ENCODE measurements around the gene GPANK1.

The GPANK1 gene

DNA sequence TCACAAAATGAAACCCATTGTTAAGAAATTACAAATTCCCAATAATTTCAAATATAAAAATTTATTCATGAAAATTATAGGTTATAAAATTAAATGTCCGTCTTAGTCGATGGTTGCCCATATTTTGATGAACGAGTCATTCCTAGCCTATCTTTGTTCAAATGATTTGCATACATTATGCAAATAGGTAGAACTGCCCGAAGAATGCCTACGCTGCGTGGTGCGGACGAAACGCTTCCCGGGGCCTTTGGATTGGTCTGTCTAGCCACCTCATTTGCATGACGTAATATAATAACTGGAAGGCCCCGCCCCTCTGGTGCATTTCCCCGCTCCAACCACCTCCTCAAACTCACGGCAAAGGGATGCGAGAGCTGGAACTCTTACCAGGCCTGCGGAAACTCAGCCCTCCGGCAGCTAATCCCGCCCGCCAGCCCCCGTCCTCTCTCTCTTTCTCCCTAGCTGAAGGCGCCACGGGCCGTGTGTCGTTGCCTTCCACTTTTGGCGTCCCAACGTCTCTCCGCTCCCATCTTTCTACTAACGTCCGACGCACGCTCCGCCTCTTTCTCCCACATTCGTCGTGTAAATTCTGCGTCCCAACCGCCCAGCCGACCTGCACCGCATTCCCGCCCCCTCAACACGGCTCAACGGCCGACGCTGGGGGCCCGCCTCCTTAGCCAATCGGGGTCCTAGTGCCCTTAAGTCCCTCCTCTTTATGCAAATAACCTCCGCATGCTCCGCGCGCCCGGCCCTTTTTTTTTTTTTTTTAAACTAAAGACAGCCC lies 44.8 kb downstream of the GPANK1 start (continued):
- TF ChIP-seq, protein P1, sequence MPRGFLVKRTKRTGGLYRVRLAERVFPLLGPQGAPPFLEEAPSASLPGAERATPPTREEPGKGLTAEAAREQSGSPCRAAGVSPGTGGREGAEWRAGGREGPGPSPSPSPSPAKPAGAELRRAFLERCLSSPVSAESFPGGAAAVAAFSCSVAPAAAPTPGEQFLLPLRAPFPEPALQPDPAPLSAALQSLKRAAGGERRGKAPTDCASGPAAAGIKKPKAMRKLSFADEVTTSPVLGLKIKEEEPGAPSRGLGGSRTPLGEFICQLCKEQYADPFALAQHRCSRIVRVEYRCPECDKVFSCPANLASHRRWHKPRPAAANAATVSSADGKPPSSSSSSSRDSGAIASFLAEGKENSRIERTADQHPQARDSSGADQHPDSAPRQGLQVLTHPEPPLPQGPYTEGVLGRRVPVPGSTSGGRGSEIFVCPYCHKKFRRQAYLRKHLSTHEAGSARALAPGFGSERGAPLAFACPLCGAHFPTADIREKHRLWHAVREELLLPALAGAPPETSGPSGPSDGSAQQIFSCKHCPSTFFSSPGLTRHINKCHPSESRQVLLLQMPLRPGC (tag by site-specific recombination; IDR thresholded peaks at IDR 0.05): peak; percentile 84
- TF ChIP-seq ZNF843 (tag by site-specific recombination; IDR thresholded peaks at IDR 0.05) (peak; percentile 60), KLF1 (tag by site-specific recombination; IDR thresholded peaks at IDR 0.05) (peak; percentile 59), ZNF10 (tag by site-specific recombination; IDR thresholded peaks at IDR 0.05) (peak; percentile 47; the same call in 1 of the 2 replicates), ZSCAN16 (tag by site-specific recombination; IDR thresholded peaks at IDR 0.05) (no peak), ZNF394 (tag by site-specific recombination; IDR thresholded peaks at IDR 0.05; ENCODE audit: borderline replicate concordance) (peak; percentile 78; the same call in 1 of the 2 replicates), KLF8 (tag by site-specific recombination; IDR thresholded peaks at IDR 0.05) (peak; percentile 59), ZNF785 (tag by site-specific recombination; IDR thresholded peaks at IDR 0.05) (0 out of 2 replicates have a peak, but pooled peaks have one; percentile 39), ZNF747 (tag by site-specific recombination; IDR thresholded peaks at IDR 0.05) (no peak), ZNF701 (tag by site-specific recombination; IDR thresholded peaks at IDR 0.05) (no peak), ZNF768 (tag by site-specific recombination; IDR thresholded peaks at IDR 0.05) (no peak), ZNF514 (tag by site-specific recombination; IDR thresholded peaks at IDR 0.05) (no peak), ZNF335 (tag by site-specific recombination; conservative IDR thresholded peaks at IDR 0.05) (peak; percentile 84), GLIS1 (tag by site-specific recombination; IDR thresholded peaks at IDR 0.05) (peak; percentile 75), ZNF610 (tag by site-specific recombination; IDR thresholded peaks at IDR 0.05; ENCODE audit: borderline replicate concordance) (peak; percentile 83; the same call in 1 of the 2 replicates), ZNF600 (tag by site-specific recombination; IDR thresholded peaks at IDR 0.05) (peak; percentile 91), OVOL3 (tag by site-specific recombination; IDR thresholded peaks at IDR 0.05) (0 out of 2 replicates have a peak, but pooled peaks have one; percentile 76), ZNF239 (tag by site-specific recombination; IDR thresholded peaks at IDR 0.05) (peak; percentile 18; the same call in 1 of the 2 replicates), ZNF311 (tag by site-specific recombination; IDR thresholded peaks at IDR 0.05; ENCODE audit: borderline replicate concordance) (no peak), SP3 (tag by site-specific recombination; IDR thresholded peaks at IDR 0.05) (peak; percentile 93), ZNF426 (tag by site-specific recombination; IDR thresholded peaks at IDR 0.05) (no peak), ZNF169 (tag by site-specific recombination; IDR thresholded peaks at IDR 0.05) (no peak), WT1 (tag by site-specific recombination; IDR thresholded peaks at IDR 0.05) (peak; percentile 75), ZNF391 (tag by site-specific recombination; IDR thresholded peaks at IDR 0.05; ENCODE audit: borderline replicate concordance, low read depth) (peak; percentile 83; the same call in 1 of the 2 replicates), ZNF76 (tag by site-specific recombination; IDR thresholded peaks at IDR 0.05; ENCODE audit: borderline replicate concordance, low read depth) (peak; percentile 65)
- TF ChIP-seq, protein P2, sequence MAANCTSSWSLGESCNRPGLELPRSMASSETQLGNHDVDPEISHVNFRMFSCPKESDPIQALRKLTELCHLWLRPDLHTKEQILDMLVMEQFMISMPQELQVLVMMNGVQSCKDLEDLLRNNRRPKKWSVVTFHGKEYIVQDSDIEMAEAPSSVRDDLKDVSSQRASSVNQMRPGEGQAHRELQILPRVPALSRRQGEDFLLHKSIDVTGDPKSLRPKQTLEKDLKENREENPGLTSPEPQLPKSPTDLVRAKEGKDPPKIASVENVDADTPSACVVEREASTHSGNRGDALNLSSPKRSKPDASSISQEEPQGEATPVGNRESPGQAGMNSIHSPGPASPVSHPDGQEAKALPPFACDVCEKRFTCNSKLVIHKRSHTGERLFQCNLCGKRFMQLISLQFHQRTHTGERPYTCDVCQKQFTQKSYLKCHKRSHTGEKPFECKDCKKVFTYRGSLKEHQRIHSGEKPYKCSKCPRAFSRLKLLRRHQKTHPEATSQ (tag by site-specific recombination; IDR thresholded peaks at IDR 0.05): no peak
- TF ChIP-seq, protein P3, sequence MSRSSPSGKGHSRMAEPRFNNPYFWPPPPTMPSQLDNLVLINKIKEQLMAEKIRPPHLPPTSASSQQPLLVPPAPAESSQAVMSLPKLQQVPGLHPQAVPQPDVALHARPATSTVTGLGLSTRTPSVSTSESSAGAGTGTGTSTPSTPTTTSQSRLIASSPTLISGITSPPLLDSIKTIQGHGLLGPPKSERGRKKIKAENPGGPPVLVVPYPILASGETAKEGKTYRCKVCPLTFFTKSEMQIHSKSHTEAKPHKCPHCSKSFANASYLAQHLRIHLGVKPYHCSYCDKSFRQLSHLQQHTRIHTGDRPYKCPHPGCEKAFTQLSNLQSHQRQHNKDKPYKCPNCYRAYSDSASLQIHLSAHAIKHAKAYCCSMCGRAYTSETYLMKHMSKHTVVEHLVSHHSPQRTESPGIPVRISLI (tag by site-specific recombination; IDR thresholded peaks at IDR 0.05): peak; percentile 82
- TF ChIP-seq, protein P4, sequence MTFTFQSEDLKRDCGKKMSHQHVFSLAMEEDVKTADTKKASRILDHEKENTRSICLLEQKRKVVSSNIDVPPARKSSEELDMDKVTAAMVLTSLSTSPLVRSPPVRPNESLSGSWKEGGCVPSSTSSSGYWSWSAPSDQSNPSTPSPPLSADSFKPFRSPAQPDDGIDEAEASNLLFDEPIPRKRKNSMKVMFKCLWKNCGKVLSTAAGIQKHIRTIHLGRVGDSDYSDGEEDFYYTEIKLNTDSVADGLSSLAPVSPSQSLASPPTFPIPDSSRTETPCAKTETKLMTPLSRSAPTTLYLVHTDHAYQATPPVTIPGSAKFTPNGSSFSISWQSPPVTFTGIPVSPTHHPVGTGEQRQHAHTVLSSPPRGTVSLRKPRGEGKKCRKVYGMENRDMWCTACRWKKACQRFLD (tag by site-specific recombination; IDR thresholded peaks at IDR 0.05): no peak
- TF ChIP-seq, protein P5, sequence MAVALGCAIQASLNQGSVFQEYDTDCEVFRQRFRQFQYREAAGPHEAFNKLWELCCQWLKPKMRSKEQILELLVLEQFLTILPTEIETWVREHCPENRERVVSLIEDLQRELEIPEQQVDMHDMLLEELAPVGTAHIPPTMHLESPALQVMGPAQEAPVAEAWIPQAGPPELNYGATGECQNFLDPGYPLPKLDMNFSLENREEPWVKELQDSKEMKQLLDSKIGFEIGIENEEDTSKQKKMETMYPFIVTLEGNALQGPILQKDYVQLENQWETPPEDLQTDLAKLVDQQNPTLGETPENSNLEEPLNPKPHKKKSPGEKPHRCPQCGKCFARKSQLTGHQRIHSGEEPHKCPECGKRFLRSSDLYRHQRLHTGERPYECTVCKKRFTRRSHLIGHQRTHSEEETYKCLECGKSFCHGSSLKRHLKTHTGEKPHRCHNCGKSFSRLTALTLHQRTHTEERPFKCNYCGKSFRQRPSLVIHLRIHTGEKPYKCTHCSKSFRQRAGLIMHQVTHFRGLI (tag by site-specific recombination; IDR thresholded peaks at IDR 0.05): no peak; the same call in 1 of the 2 replicates
- TF ChIP-seq, protein P6, sequence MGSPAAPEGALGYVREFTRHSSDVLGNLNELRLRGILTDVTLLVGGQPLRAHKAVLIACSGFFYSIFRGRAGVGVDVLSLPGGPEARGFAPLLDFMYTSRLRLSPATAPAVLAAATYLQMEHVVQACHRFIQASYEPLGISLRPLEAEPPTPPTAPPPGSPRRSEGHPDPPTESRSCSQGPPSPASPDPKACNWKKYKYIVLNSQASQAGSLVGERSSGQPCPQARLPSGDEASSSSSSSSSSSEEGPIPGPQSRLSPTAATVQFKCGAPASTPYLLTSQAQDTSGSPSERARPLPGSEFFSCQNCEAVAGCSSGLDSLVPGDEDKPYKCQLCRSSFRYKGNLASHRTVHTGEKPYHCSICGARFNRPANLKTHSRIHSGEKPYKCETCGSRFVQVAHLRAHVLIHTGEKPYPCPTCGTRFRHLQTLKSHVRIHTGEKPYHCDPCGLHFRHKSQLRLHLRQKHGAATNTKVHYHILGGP (tag by site-specific recombination; IDR thresholded peaks at IDR 0.05): no peak

Data from HEK293 (cell line).